Right lobe of liver (tissue), 4 donors: Measurements from ENCODE around the gene ZBTB33.
A peak's percentile ranks its signal among the peaks of the same experiment; 100 is the strongest.

ENCODE experiments used
- CTCF ChIP-seq, 4 donors: fragments of 200-600 bp in 3 of 4; fragments of 450-650 bp in 1 of 4; IDR thresholded peaks; one replicate each; pipeline versions ENCODE4 v1.5.1 to v1.8.0; 2016 to 2022; ENCODE audit warnings: antibody characterized with exemption in 4 of 4, mild to moderate bottlenecking in 2 of 4
- POLR2A ChIP-seq: fragments of 450-650 bp; IDR thresholded peaks from one replicate; pipeline ENCODE4 v1.6.1; 2017; ENCODE audit warnings: antibody characterized with exemption, mild to moderate bottlenecking
- donor health status: DM: no; HTN: no; CAD: no.
- donor health status: DM: no; HTN: no; CAD: no.
- donor health status: DM: no; HTN: yes; CAD: no.

GRCh38 chrX:120244735-120245498 lies 5.7 kb upstream of the ZBTB33 start:
- no peak for TF ChIP-seq CTCF (IDR thresholded peaks at IDR 0.05)
- TF ChIP-seq POLR2A = peak; percentile 33
